HCT116 (cell line): Measurements from ENCODE around the gene FNDC3B. TPM values are rescaled to one million over a fixed set of nuclear protein-coding genes. Genes with fewer than 3 reads are reported as not detected.

Experiments
- ATAC-seq: fragments of 200-7000 bp; cut with Tn5 transposase; 2 replicates; pipeline ENCODE4 v1.9.1; 2020; ENCODE audit warnings: mild to moderate bottlenecking, moderate library complexity
- BruUV-seq: library from RNA; stranded (reverse); fragments of 400-500 nt; replicated peaks from 2 replicates; lab custom pipeline; 2021; lab: Mats Ljungman, UMichigan
- CTCF ChIA-PET: fragments of 300-600 bp; sonication (Branson Sonifier 250); formaldehyde crosslinking; loops from one replicate; lab custom pipeline; 2021; ENCODE audit warnings: antibody characterized with exemption; lab: Charles Lee
- POLR2A ChIA-PET: fragments of 300-600, 350-600 bp; sonication (Branson Sonifier 250); formaldehyde crosslinking; loops from one replicate; lab custom pipeline; 2021; ENCODE audit warnings: antibody characterized with exemption; lab: Charles Lee
- RAD21 ChIA-PET, 2 experiments: fragments of 300-600 bp; sonication (Branson Sonifier 250); formaldehyde crosslinking; loops; one replicate each; lab custom pipeline; 2023; ENCODE audit warnings: low total read pairs in 2 of 2; ENCODE audit not compliant: uncharacterized antibody in 2 of 2, unreplicated experiment in 2 of 2, low non-redundant PET in 1 of 2; lab: Charles Lee
- DNase-seq: peaks from one replicate; pipeline ENCODE4 v3.0.0-alpha.2; 2010; ENCODE audit warnings: low read depth, low spot score
- H2AFZ ChIP-seq: fragments of 200-600 bp; shearing (Covaris generic), sonication (generic); 2 replicates; pipeline ENCODE4 v1.6.1; 2017; ENCODE audit warnings: low read depth, mixed run types, mixed read lengths, antibody characterized with exemption, low read length; ENCODE audit not compliant: poor library complexity, severe bottlenecking
- H3K27ac ChIP-seq: 2 replicates; pipeline ENCODE4 v1.5.1; 2012; ENCODE audit warnings: low read depth, low read length
- H3K27me3 ChIP-seq: fragments of 200-600 bp; sonication (generic); 2 replicates; pipeline ENCODE4 v1.6.1; 2016; ENCODE audit warnings: mixed run types, low read length, mixed read lengths; ENCODE audit not compliant: insufficient read depth
- H3K36me3 ChIP-seq, 2 experiments: fragments of 200-500 bp in 1 of 2; fragments of 200-600 bp in 1 of 2; sonication (Bioruptor generic) in 1 of 2; sonication (generic) in 1 of 2; 2 replicates each; pipeline versions ENCODE4 v1.5.1 to v1.6.1; 2014 to 2016; ENCODE audit warnings: low read length in 2 of 2, inconsistent platforms in 1 of 2, mixed read lengths in 1 of 2, mixed run types in 1 of 2; ENCODE audit not compliant: insufficient read depth in 2 of 2, control insufficient read depth in 1 of 2
- H3K4me1 ChIP-seq, 2 experiments: fragments of 200-600 bp in 1 of 2; sonication (generic) in 1 of 2; 2 replicates each; pipeline versions ENCODE4 v1.5.1 to v1.6.1; 2012 to 2017; ENCODE audit warnings: low read length in 2 of 2, inconsistent platforms in 1 of 2, mild to moderate bottlenecking in 1 of 2, mixed read lengths in 1 of 2, mixed run types in 1 of 2, moderate library complexity in 1 of 2; ENCODE audit not compliant: insufficient read depth in 2 of 2, control insufficient read depth in 1 of 2
- H3K4me2 ChIP-seq: fragments of 200-600 bp; sonication (generic); 2 replicates; pipeline ENCODE4 v1.6.1; 2017; ENCODE audit warnings: mixed run types, low read length, mixed read lengths
- H3K4me3 ChIP-seq, 2 experiments: fragments of 200-600 bp in 1 of 2; sonication (generic) in 1 of 2; replicated peaks in 1 of 2; 2 replicates each; pipeline ENCODE4 v1.5.1; 2011 to 2016; ENCODE audit warnings: low read length in 2 of 2, control low read depth in 1 of 2, low read depth in 1 of 2, mild to moderate bottlenecking in 1 of 2, mixed read lengths in 1 of 2, mixed run types in 1 of 2
- H3K79me2 ChIP-seq: fragments of 200-600 bp; sonication (generic); 2 replicates; pipeline ENCODE4 v1.6.1; 2017; ENCODE audit warnings: mild to moderate bottlenecking, mixed run types, low read length, moderate library complexity, mixed read lengths; ENCODE audit not compliant: insufficient read depth
- H3K9ac ChIP-seq: fragments of 200-600 bp; sonication (generic); 2 replicates; pipeline ENCODE4 v1.6.1; 2016; ENCODE audit warnings: low read length, mixed read lengths
- H3K9me2 ChIP-seq: fragments of 200-600 bp; sonication (generic), shearing (Covaris generic); 2 replicates; pipeline ENCODE4 v1.6.1; 2017; ENCODE audit warnings: mixed run types, mild to moderate bottlenecking, moderate library complexity; ENCODE audit not compliant: insufficient read depth
- H3K9me3 ChIP-seq, 2 experiments: fragments of 200-500 bp in 1 of 2; fragments of 200-600 bp in 1 of 2; sonication (Bioruptor generic) in 1 of 2; sonication (generic) in 1 of 2; 2 replicates each; pipeline ENCODE4 v1.6.1; 2014 to 2017; ENCODE audit warnings: low read length in 2 of 2, mixed read lengths in 2 of 2, inconsistent platforms in 1 of 2, low read depth in 1 of 2, mild to moderate bottlenecking in 1 of 2, mixed run types in 1 of 2, moderate library complexity in 1 of 2; ENCODE audit not compliant: control insufficient read depth in 1 of 2, insufficient read depth in 1 of 2
- H4K20me1 ChIP-seq: fragments of 200-600 bp; sonication (generic), shearing (Covaris generic); 2 replicates; pipeline ENCODE4 v1.6.1; 2017; ENCODE audit warnings: mixed run types, mild to moderate bottlenecking, moderate library complexity; ENCODE audit not compliant: insufficient read depth
- ATF3 ChIP-seq: IDR thresholded peaks from 2 replicates; pipeline ENCODE4 v1.6.1; 2012
- CBX3 ChIP-seq: IDR thresholded peaks from 2 replicates; pipeline ENCODE4 v1.6.1; 2012; ENCODE audit warnings: low read depth
- CEBPB ChIP-seq: IDR thresholded peaks from 2 replicates; pipeline ENCODE4 v1.6.1; 2012; ENCODE audit warnings: low read depth
- CTCF ChIP-seq, 3 experiments: fragments of 200-600 bp in 1 of 3; sonication (generic) in 1 of 3; IDR thresholded peaks in 2 of 3; conservative IDR thresholded peaks in 1 of 3; 2 replicates each; pipeline ENCODE4 v1.5.1; 2012 to 2017; ENCODE audit warnings: low read depth in 2 of 3, low read length in 2 of 3, antibody characterized with exemption in 1 of 3, borderline replicate concordance in 1 of 3, control low read depth in 1 of 3, mild to moderate bottlenecking in 1 of 3, mixed read lengths in 1 of 3, mixed run types in 1 of 3, moderate library complexity in 1 of 3; ENCODE audit not compliant: insufficient read depth in 1 of 3
- ELF1 ChIP-seq: IDR thresholded peaks from 2 replicates; pipeline ENCODE4 v1.6.1; 2012; ENCODE audit warnings: low read depth, borderline replicate concordance
- EZH2 ChIP-seq: fragments of 200-600 bp; sonication (generic); IDR thresholded peaks from 2 replicates; pipeline ENCODE4 v1.6.1; 2017; ENCODE audit warnings: antibody characterized with exemption, mixed run types
- FOSL1 ChIP-seq: IDR thresholded peaks from 2 replicates; pipeline ENCODE4 v1.6.1; 2012; ENCODE audit warnings: low read depth
- JUND ChIP-seq: IDR thresholded peaks from 2 replicates; pipeline ENCODE4 v1.6.1; 2012
- MAX ChIP-seq: IDR thresholded peaks from 2 replicates; pipeline ENCODE4 v1.6.1; 2012
- RAD21 ChIP-seq: IDR thresholded peaks from 2 replicates; pipeline ENCODE4 v1.6.1; 2012; ENCODE audit warnings: low read depth, mild to moderate bottlenecking
- REST ChIP-seq: IDR thresholded peaks from 2 replicates; pipeline ENCODE4 v1.6.1; 2012; ENCODE audit warnings: low read depth
- SIN3A ChIP-seq: IDR thresholded peaks from 2 replicates; pipeline ENCODE4 v1.6.1; 2012; ENCODE audit warnings: low read depth
- SP1 ChIP-seq: IDR thresholded peaks from 2 replicates; pipeline ENCODE4 v1.6.1; 2012; ENCODE audit warnings: low read depth
- SRF ChIP-seq: IDR thresholded peaks from 2 replicates; pipeline ENCODE4 v1.6.1; 2012; ENCODE audit warnings: low read depth
- TCF7L2 ChIP-seq: IDR thresholded peaks from 2 replicates; pipeline ENCODE4 v1.7.0; 2011; ENCODE audit warnings: borderline replicate concordance, inconsistent platforms; ENCODE audit not compliant: insufficient read depth, insufficient read length; ENCODE audit errors: extremely low read depth
- YY1 ChIP-seq: IDR thresholded peaks from 2 replicates; pipeline ENCODE4 v1.6.1; 2011; ENCODE audit warnings: low read length, low read depth, moderate library complexity, mild to moderate bottlenecking; ENCODE audit not compliant: insufficient replicate concordance; ENCODE audit errors: extremely low read depth
- ZBTB33 ChIP-seq: IDR thresholded peaks from 2 replicates; pipeline ENCODE4 v1.6.1; 2011; ENCODE audit warnings: mild to moderate bottlenecking, low read length, moderate library complexity; ENCODE audit not compliant: insufficient replicate concordance; ENCODE audit errors: extremely low read depth
- ZFX ChIP-seq: fragments of 450-650 bp; IDR thresholded peaks from 2 replicates; pipeline ENCODE4 v1.6.1; 2017
- ZNF274 ChIP-seq: fragments of 200-500 bp; sonication (Bioruptor generic); IDR thresholded peaks from 2 replicates; pipeline ENCODE4 v1.6.1; 2014; ENCODE audit warnings: mild to moderate bottlenecking, low read depth, low read length, inconsistent platforms
- intact Hi-C: fragments of 100-400 bp; cut with micrococcal nuclease; formaldehyde crosslinking; loops from 2 replicates; pipeline ENCODE4 v1.10.0; 2022
- total RNA-seq: library from RNA; stranded (reverse); gene quantifications from one replicate; pipeline ENCODE4 v1.2.1, GENCODE V29; 2021; ENCODE audit not compliant: unreplicated experiment

Gene FNDC3B
- total RNA-seq, 1 experiment from 2014 or later, result 45.7 TPM

- no peak overlapping the region for H2AFZ ChIP-seq
- no peak for ATAC-seq
- BruUV-seq, result no TSS peak
- no peak overlapping the region for H3K27ac ChIP-seq
- no peak for DNase-seq
- no peak overlapping the region for H3K4me2 ChIP-seq
- H3K36me3 ChIP-seq, result no peaks in the 10 kb centered on the region
- no peaks in the 10 kb centered on the region for H3K27me3 ChIP-seq
- ChIA-PET POLR2A (no interaction called here), RAD21 (no interaction called here), CTCF (no interaction called here)
- intact Hi-C loops, result no loop called here
- no peaks in the 10 kb centered on the region for H3K9me3 ChIP-seq
- no peak overlapping the region for H3K4me3 ChIP-seq
- no peak overlapping the region for H3K9ac ChIP-seq
- TF ChIP-seq JUND, result no peak
- no peak for TF ChIP-seq YY1
- no peak for TF ChIP-seq CBX3
- no peak for TF ChIP-seq ZBTB33
- TF ChIP-seq SIN3A, result no peak
- no peak for TF ChIP-seq CEBPB
- TF ChIP-seq MAX, result no peak
- no peak for TF ChIP-seq CTCF (IDR thresholded peaks at IDR 0.05 in 2 of 3, conservative IDR thresholded peaks at IDR 0.05 in 1 of 3; ENCODE audit: borderline replicate concordance in 1 of 3, insufficient read depth in 1 of 3, low read depth in 2 of 3, low read length in 2 of 3)
- no peak for TF ChIP-seq ZNF274
- TF ChIP-seq ZFX, result no peak
- no peak for TF ChIP-seq REST
- no peak for TF ChIP-seq EZH2
- TF ChIP-seq ATF3, result no peak
- TF ChIP-seq SP1, result no peak
- TF ChIP-seq RAD21, result no peak
- TF ChIP-seq TCF7L2, result no peak
- TF ChIP-seq FOSL1, result no peak
- TF ChIP-seq SRF, result no peak
- TF ChIP-seq ELF1, result no peak
- H4K20me1 ChIP-seq, result peaks cover 4% of the 10 kb centered on the region; the same call in 1 of the 2 replicates
- H3K9me2 ChIP-seq, result no peaks in the 10 kb centered on the region
- H3K4me1 ChIP-seq, result no peaks in the 10 kb centered on the region
- peaks cover 63% of the 10 kb centered on the region for H3K79me2 ChIP-seq
These were observed 20.2 kb downstream of the FNDC3B start for GRCh38 chr3:172059532-172059931.
